ENCODE data around the gene FARS2.
"Not testable (repeated sequence)": the region's sequence is repeated elsewhere in the genome, so short reads cannot be mapped to it uniquely, and the experiment has no call there.

DNA sequence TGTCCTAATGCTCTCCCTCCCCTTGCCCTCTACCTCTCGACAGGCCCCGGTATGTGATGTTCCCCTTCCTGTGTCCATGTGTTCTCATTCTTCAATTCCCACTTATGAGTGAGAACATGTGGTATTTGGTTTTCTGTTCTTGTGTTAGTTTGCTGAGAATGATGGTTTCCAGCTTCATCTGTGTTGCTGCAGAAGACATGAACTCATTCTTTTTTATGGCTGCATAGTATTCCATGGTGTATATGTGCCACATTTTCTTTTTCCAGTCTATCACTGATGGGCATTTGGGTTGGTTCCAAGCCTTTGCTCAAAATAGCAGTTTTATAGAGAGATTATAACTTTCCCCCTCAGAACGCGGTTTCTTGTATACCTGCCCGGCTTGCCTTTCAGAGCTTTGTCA lies 422.4 kb downstream of the FARS2 start:
- TF ChIP-seq, protein P1, sequence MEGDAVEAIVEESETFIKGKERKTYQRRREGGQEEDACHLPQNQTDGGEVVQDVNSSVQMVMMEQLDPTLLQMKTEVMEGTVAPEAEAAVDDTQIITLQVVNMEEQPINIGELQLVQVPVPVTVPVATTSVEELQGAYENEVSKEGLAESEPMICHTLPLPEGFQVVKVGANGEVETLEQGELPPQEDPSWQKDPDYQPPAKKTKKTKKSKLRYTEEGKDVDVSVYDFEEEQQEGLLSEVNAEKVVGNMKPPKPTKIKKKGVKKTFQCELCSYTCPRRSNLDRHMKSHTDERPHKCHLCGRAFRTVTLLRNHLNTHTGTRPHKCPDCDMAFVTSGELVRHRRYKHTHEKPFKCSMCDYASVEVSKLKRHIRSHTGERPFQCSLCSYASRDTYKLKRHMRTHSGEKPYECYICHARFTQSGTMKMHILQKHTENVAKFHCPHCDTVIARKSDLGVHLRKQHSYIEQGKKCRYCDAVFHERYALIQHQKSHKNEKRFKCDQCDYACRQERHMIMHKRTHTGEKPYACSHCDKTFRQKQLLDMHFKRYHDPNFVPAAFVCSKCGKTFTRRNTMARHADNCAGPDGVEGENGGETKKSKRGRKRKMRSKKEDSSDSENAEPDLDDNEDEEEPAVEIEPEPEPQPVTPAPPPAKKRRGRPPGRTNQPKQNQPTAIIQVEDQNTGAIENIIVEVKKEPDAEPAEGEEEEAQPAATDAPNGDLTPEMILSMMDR (IDR thresholded peaks at IDR 0.05; ENCODE audit: low read depth, low read length) = not testable (repeated sequence)
- TF ChIP-seq POLR2A (IDR thresholded peaks at IDR 0.05; ENCODE audit: extremely low read depth, insufficient read length); MYC (IDR thresholded peaks at IDR 0.05; ENCODE audit: low read depth, low read length): not testable (repeated sequence)

Data from NB4 (cell line).